HG02943 (cell line): Measurements from ENCODE around the gene OTUD3.

Experiments
- ATAC-seq: cut with Tn5 transposase; IDR thresholded peaks from one replicate; pipeline ENCODE4 v1.9.1; 2021; ENCODE audit warnings: mild to moderate bottlenecking, low read depth, moderate library complexity; ENCODE audit not compliant: unreplicated experiment

OTUD3 gene

DNA sequence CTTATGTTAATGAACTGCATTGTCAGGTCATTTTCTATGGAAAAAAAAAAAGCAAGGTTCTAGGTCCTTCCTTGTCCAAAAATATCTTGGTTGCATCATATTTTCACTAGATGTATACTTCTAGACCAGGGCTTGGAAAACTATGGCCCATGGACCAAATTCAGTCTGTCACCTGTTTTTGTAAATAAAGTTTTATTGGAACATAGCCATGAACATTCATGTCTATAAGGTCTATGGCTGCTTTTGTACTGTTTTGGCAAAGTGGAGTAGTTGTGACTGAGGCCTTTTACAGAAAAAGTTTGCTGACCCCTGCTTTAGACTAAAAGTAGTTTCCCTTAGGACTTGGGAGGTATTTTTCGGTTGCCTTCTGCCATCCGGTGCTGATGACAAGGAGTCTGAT is 60.5 kb downstream of the OTUD3 start:
- no peak for ATAC-seq

DNA sequence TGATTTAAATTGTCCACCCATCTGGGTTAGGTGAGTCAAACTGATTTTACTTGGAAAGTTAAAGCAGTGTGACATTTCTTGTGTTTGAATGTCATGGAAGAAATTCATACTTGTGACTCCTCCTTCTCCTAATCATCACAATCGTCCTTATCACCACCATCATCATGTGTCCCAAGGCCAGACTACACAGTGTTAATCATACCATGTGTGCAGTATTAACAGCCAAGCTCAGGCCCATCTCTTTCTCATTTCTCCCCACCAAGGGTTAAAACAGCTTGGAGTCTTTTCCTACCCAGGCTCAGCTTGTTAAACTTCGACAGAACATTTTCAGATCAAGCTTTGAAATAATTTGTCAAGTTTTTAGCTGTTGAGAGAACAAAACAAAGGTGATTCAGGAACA is 63.7 kb downstream of the OTUD3 start:
- ATAC-seq: no peak

DNA sequence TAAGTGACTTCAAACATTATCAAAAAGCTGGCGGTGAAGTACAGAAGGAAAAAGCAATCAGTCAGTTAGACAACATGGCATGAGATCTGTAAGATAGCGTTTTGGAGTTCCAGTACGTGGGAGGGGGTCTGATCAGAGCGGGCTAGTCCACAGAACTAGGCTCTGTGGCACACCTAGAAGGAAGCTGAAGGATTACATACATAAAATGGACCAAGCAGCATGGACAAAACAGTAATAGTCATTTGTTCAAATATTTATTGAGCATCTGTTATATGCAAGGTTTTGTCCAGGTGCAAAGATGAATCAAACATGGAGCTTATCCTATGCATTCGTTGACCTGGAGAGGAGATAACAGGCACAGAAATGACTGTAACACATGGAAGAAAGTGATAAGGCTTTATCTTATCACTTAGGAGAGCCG is 64.1 kb downstream of the OTUD3 start:
- no peak for ATAC-seq

DNA sequence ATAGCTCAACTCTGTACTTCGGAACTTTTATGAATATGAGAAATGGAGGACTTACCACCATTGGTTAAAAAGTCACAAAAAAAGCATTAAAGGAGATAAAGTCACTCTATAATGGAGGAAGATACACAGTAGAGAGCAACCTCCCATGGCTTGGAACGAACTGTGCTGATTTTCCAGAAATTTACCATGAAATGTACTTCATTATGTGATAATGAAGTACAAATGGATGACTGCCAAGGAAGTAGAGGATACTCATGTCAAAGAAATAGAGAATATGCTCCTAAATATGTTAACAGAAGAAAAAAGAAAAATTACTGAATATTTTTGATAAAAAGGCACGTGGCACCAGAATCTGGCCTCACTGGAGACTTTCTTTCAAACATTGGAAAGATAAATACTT is 64.8 kb downstream of the OTUD3 start:
- ATAC-seq: no peak

DNA sequence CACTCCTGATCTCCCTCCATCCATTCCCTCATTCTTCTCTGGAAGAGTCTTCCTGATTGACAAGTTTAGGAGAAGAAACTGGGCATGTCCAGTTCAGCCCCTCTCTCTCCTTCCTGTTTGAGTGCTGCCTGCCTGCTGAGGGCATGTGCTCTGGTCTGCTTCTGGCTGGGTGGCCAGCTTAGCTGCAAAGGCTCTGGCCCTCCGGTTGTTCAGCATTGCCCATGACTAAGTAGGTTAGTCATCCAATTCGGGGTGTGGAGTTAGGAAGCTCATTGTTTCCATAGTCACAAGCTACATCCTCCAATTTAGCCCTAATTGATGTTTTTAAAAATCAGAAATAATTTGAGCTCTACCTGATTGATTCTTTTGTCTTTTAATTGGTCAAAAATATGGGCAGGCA is 66.8 kb downstream of the OTUD3 start:
- ATAC-seq: no peak

DNA sequence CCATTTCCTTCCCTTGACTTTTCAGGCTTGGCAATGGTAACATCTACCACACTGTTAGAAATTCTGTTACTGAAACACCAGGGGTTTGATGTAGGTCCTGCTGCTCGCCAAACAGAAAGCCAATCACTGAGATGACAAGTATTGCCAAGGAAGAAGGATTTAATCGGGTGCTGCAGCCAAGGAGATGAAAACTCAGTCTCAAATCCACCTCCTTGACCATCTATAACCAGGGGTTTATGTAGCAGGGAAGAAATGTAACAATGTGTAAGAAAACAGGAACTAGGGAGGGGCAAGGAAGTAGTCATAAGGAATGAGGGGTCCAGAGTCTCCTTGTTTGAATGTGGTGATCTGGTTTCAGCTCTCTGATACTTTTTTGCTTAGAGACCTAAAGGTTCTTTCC is 71.9 kb downstream of the OTUD3 start:
- ATAC-seq: no peak

DNA sequence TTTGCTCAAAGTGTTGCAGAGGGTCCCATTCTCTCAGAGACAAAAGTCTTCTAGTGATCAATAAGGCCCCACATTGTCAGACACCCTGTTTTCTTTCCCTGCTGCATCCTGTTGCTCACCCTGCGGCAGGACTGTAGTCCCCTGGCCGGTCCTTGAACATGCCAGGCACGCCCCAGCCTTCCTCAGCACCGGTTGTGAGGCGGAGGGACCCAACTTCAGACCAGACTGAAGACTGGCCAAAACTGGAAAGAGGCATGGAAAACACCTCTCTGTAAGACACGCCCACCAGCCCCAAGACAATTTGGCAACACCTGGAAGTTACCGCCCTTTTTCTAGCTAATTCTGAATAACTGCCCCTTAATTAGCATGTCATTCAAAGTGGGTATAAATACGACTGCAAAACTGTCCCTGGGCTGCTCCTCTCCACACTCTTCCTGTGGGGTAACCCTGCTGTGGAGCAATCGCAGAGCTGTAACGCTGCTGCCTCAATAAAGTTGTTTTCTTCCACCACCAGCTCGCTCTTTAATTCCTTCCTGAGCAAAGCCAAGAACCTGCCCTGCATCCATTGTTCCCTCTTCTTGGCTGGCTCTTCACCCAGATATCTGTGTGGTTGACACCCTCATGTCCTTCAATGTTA is 73.5 kb downstream of the OTUD3 start:
- no peak for ATAC-seq

DNA sequence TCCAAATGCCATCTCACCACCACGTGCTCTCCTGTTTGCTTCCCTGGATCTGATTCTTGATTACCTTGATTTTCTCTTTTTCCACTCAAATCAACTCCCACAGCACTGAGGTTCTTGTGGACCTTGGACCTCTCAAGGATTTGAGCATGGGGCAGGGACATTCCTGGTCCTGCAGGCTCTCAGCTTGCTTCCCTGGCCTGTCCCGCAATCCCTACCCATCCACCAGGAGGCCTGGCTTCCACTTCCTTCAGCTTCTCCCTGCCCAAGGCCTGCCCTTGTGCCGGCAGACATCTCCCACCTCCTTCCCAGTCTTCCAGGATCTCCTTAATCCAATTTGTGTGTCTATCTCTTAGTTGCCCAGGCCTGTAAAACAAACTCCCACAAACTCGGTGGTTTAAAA is 75.6 kb downstream of the OTUD3 start:
- ATAC-seq: no peak

DNA sequence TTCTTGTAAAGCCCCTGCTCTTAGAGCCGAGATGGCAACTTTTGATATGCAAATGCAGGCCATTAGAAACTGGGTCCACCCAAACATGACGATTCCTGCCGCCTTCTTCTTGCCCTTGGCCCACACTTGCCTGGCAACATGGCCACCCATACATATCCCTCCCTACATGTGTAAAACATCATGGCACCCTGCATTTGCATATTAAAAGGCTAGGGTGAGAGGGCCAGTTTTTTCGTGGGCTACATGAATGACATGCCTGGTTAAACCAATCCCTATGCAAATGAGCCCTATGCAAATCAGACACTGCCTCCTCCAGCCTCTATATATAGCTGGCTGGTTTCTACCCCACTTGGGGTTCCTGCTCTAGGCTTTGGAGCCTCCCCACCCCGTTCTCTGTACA is 78.4 kb downstream of the OTUD3 start:
- no peak for ATAC-seq
